Esophagus muscularis mucosa (tissue), 3 donors: ENCODE results near the gene PTPN23.

Experiments
- CTCF ChIP-seq, 3 experiments: fragments of 200-600 bp in 2 of 3; fragments of 450-650 bp in 1 of 3; sonication (generic) in 2 of 3; IDR thresholded peaks; one replicate each; pipeline ENCODE4 v1.5.1; 2017 to 2019; ENCODE audit warnings: antibody characterized with exemption in 3 of 3, mild to moderate bottlenecking in 2 of 3, moderate library complexity in 1 of 3
- POLR2A ChIP-seq: fragments of 450-650 bp; IDR thresholded peaks from one replicate; pipeline ENCODE4 v1.6.1; 2017; ENCODE audit warnings: antibody characterized with exemption, moderate library complexity, mild to moderate bottlenecking, low read depth

- no peak for TF ChIP-seq CTCF (IDR thresholded peaks at IDR 0.05)
- TF ChIP-seq POLR2A: no peak
Observed at GRCh38 chr3:47418167-47419082, 37.6 kb downstream of the PTPN23 start.
